ENCODE results near the gene ZNF593OS. TPM values are rescaled to one million over a fixed set of nuclear protein-coding genes. Genes with fewer than 3 reads are reported as not detected.

ZNF593OS gene
- polyA plus RNA-seq, 3 donors, result 0.50 to 0.59 TPM; not detected in 1

DNA sequence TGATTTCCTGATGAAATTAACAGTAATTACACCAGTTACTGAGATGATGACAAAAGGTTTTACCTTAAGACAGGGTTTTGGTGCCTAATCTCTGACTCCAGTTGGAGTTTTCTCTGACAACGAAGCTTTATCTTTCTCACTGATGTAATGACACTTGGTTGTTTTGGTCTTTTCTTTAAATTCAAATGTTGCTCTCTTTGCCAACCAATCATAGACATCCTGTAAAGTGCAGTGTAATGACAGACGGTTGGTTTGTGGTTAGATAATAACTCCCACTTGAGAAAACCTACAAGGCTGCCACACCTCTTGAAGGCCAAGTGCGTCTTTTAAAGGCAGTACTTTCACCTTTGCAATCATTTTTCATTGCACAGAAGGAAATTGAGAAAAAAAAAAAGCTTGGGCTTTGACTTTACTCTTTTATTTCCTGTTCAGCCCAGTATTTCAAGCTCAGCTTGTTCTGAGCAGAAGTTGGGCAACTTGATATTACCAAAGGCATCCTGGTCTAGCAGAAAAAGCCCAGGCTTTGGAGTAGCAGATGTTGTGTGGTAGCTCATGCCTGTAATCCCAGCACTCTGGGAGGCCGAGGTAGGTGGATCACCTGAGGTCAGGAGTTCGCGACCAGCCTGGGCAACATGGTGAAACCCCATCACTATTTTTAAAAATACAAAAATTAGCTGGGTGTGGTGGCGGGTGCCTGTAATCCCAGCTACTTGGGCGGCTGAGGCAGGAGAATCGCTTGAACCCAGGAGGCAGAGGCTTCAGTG is 45.1 kb downstream of the ZNF593OS start:
- H4K20me1 ChIP-seq (ENCODE audit: insufficient read depth, low read length), result no peaks in the 10 kb centered on the region
- H3K79me2 ChIP-seq (ENCODE audit: insufficient read depth, low read length), result peaks cover 30% of the 10 kb centered on the region
- Mint-ChIP-seq H3K27me3 (ENCODE audit: low read depth in 3 of 3) (no peaks in the 10 kb centered on the region), H3K36me3 (peaks cover 3 to 5% of the 10 kb centered on the region in 2 donors), H3K9me3 (peaks cover 0 to 2% (median 0%) of the 10 kb centered on the region in 7 donors), H3K4me3 (peak overlapping the region; percentile 62 to 71), H3K4me1 (peaks cover 68% of the 10 kb centered on the region), H3K27ac (peak overlapping the region; percentile 70 to 90 (median 84))
- no peaks in the 10 kb centered on the region for H3K27me3 ChIP-seq (ENCODE audit: control insufficient read depth in 2 of 2, insufficient read depth in 2 of 2, low read length in 2 of 2)
- H2AFZ ChIP-seq (ENCODE audit: insufficient read depth, low read depth, low read length, poor library complexity, severe bottlenecking), result peak overlapping the region; percentile 51
- no peak for TF ChIP-seq CTCF (IDR thresholded peaks at IDR 0.05)
- no peaks in the 10 kb centered on the region for H3K36me3 ChIP-seq (replicated peaks in 1 of 2; ENCODE audit: control insufficient read depth in 1 of 2, insufficient read depth in 2 of 2, low read length in 2 of 2)
- 53% methylated on average over 4 of the region's 9 CpGs for WGBS (ENCODE audit: insufficient coverage)
- DNase-seq, result peak; percentile 36 to 63 (median 57)
- H3K4me3 ChIP-seq (replicated peaks in 1 of 3; ENCODE audit: low read depth in 2 of 3, low read length in 3 of 3), result peak overlapping the region in 2 of 3 experiments; percentile 26 to 62
- H3K4me1 ChIP-seq (ENCODE audit: control insufficient read depth in 1 of 2, insufficient read depth in 2 of 2, low read length in 2 of 2), result peaks cover 61 to 74% of the 10 kb centered on the region in 2 donors
- H3K9me3 ChIP-seq (replicated peaks in 1 of 2; ENCODE audit: control insufficient read depth in 1 of 2, insufficient read depth in 1 of 2, low read length in 2 of 2), result no peaks in the 10 kb centered on the region
- peak overlapping the region; percentile 69 to 77 for H3K27ac ChIP-seq (ENCODE audit: low read depth in 1 of 2, low read length in 2 of 2)
- intact Hi-C loops (cut with micrococcal nuclease), result loop anchor here in 1 of 2 donors (2.0 kb wide), 1 partner anchor 16 kb away; the partner anchor contains the start of gene PDIK1L
- peak overlapping the region; percentile 77 for H3K4me2 ChIP-seq (replicated peaks; ENCODE audit: extremely low read depth, low read length, poor library complexity, severe bottlenecking)
- peak overlapping the region; percentile 11 for H3K9ac ChIP-seq (ENCODE audit: insufficient read depth, low read length, poor library complexity, severe bottlenecking)

DNA sequence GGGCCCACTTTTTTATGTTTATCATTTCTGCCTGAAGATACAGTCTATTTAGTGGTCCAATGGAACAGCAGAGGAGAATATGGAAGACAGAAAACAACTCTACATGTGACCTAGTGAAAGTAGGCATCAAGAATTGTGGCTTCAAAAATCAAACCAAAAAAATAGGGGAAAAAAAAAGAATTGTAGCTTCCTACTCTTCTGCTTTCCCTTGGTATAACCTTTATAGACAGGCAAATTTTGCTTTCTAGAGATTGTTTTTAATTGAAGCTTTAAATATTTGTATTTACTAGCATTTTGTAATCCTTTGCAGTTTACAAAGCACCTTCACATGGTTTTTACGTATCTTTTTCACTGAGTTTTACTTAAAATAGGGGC is 45.7 kb downstream of the ZNF593OS start:
- no peak for DNase-seq
- no peaks in the 10 kb centered on the region for H3K27me3 Mint-ChIP-seq (ENCODE audit: low read depth in 3 of 3)
- peaks cover 0 to 2% (median 0%) of the 10 kb centered on the region in 7 donors for H3K9me3 Mint-ChIP-seq
- Histone ChIP-seq H3K79me2 (ENCODE audit: insufficient read depth, low read length) (peaks cover 34% of the 10 kb centered on the region), H3K27me3 (ENCODE audit: control insufficient read depth in 2 of 2, insufficient read depth in 2 of 2, low read length in 2 of 2) (no peaks in the 10 kb centered on the region), H3K27ac (ENCODE audit: low read depth in 1 of 2, low read length in 2 of 2) (peak overlapping the region in 1 of 2 donors; percentile 77), H3K4me1 (ENCODE audit: control insufficient read depth in 1 of 2, insufficient read depth in 2 of 2, low read length in 2 of 2) (peaks cover 65 to 79% of the 10 kb centered on the region in 2 donors), H4K20me1 (ENCODE audit: insufficient read depth, low read length) (no peaks in the 10 kb centered on the region), H2AFZ (ENCODE audit: insufficient read depth, low read depth, low read length, poor library complexity, severe bottlenecking) (peak overlapping the region; percentile 51), H3K4me3 (replicated peaks in 1 of 3; ENCODE audit: low read depth in 2 of 3, low read length in 3 of 3) (peak overlapping the region in 1 of 3 experiments; percentile 62), H3K9ac (ENCODE audit: insufficient read depth, low read length, poor library complexity, severe bottlenecking) (no peak overlapping the region), H3K4me2 (replicated peaks; ENCODE audit: extremely low read depth, low read length, poor library complexity, severe bottlenecking) (peak overlapping the region; percentile 77), H3K36me3 (replicated peaks in 1 of 2; ENCODE audit: control insufficient read depth in 1 of 2, insufficient read depth in 2 of 2, low read length in 2 of 2) (no peaks in the 10 kb centered on the region), H3K9me3 (replicated peaks in 1 of 2; ENCODE audit: control insufficient read depth in 1 of 2, insufficient read depth in 1 of 2, low read length in 2 of 2) (no peaks in the 10 kb centered on the region)
- peaks cover 3 to 5% of the 10 kb centered on the region in 2 donors for H3K36me3 Mint-ChIP-seq
- no CpG with 5 or more reads among the region's 1 CpG for WGBS (ENCODE audit: insufficient coverage)
- H3K4me3 Mint-ChIP-seq, result peak overlapping the region in 1 of 2 donors; percentile 71
- H3K27ac Mint-ChIP-seq, result peak overlapping the region; percentile 73 to 90 (median 84)
- intact Hi-C loops (cut with micrococcal nuclease), result loop anchor here in 1 of 2 donors (2.0 kb wide), 1 partner anchor 15 kb away; the partner anchor contains the start of gene PDIK1L
- no peak for TF ChIP-seq CTCF (IDR thresholded peaks at IDR 0.05)
- H3K4me1 Mint-ChIP-seq, result peaks cover 68% of the 10 kb centered on the region
